Hematopoietic multipotent progenitor cell treated with erythropoietin and hydrocortisone succinate and interleukin-3 and kit ligand, for 8 days (in vitro differentiated cells): ENCODE measurements around the gene NOXA1.

Experiments
- DNase-seq: peaks from one replicate; pipeline ENCODE4 v3.0.0-alpha.2; 2015

The NOXA1 gene

DNA sequence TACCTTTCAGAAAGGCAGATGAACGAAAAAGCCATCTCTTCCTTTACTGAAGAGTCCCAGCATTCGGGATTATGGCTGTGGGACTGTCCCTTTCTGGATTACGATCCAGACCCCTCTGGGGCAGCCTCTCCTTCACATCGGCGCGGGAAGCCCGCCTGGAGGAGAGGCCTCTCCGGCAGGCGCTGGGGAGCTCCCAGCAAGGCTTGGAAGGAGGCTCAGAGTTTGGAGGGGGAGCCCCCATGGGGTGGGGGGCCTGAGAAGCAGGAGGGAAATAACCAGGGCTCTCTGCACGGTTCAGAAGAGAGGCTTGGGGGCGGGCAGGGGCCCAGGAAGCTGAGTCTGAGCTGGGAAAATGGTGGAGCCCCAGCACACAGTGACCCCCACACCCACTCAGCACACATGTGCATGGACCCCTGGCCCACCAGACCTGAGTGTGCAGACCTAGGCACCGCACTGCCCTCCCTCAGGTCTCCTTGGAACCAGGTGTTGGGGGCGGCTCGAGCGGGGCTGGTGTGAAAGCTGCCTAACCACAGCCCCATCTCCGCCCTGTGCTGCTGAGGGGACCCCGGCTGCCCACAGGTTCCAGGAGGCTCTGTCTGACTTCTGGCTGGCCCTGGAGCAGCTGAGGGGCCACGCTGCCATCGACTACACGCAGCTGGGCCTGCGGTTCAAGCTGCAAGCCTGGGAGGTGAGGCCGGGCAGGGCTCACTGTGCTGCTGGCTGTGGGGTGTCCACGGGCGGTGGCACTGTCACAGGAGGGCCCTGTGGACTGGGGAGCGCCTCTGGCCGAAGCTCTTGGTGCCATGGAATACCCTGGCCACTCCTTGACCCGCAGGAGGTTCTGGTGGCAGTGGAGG lies 4.5 kb downstream of the NOXA1 start:
- no peak for DNase-seq

- DNase-seq, result no peak
Observed at GRCh38 chr9:137428311-137428630, 5.1 kb downstream of the NOXA1 start.

- DNase-seq, result no peak
Observed at GRCh38 chr9:137428841-137429545, 5.8 kb downstream of the NOXA1 start.

DNA sequence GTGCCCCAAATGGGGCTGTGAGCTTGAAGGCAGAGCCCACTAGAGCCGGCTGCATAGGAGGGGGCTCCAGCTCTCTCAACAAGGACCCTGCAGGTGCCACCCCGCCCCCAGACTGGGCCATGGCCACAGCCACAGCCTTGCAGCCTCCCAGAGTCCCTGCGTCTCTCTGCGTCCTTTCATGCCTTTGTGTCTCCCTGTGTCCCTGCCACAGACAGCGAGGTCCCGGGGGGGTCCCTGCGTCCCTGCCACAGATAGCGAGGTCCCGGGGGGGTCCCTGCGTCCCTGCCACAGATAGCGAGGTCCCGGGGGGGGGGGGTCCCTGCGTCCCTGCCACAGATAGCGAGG lies 6.3 kb downstream of the NOXA1 start:
- no peak for DNase-seq

DNA sequence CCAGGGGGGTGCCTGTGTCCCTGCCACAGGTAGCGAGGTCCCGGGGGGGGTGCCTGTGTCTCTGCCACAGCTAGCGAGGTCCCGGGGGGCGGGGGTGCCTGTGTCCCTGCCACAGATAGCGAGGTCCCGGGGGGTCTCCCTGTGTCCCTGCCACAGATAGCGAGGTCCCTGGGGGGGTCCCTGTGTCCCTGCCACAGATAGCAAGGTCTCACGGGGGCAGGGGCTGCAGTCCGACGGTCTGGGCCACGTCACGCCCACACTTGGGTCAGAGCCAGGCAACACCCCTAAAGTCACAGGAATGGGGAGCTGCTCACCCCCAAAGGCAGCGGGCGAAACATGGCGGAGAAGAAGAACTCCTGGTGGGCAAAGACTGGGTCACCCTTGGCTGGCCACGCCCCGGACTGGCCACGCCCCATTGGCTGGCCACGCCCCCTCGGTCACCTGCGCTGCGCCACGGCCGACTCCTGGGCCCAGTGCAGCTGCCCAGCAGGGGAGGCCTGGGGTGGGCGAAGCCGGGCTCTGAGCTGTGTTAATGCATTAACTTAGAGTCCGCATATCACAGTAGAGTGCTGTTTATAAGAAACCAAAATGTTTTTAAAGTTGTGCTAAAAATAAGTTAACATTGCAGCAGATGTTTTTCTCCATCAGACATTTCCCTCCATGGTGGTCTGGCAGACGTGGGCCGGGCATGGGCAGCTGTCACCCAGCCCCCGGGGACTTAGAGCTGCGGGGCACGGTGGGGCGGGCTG lies 7.0 kb downstream of the NOXA1 start:
- no peak for DNase-seq

GRCh38 chr9:137430723-137431415 lies 7.7 kb downstream of the NOXA1 start:
- DNase-seq, result no peak

GRCh38 chr9:137431416-137431931 lies 8.3 kb downstream of the NOXA1 start:
- DNase-seq, result no peak

DNA sequence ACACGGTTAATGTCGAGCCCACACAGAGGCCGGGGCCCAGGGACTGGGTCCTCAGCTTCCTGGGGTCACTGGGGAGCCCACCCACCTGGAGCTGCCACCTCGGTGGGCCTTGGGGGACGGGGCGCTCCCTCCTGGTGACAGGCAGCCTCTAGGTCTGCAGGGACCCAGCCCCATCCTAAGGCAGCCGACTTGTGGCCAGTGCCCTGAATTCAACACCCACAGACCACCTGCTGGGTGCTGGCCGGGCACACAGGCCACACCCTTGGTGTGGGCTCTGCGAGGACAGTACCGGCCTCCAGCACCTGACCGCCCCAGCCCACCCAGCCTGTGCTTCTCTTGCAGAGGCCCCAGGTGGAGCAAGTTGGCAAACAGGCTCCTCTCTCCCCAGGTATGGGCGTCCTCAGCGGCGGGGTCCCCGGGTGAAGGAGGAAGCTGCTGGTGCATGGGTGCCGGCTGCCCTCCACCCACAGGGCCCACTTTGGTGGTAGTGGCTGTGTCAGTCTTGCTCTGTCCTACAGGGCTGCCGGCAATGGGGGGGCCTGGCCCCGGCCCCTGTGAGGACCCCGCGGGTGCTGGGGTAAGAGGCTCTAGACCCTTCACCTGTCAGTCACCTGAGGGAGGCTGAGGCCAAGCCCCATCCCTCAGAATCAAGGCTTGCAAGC lies 9.6 kb downstream of the NOXA1 start:
- no peak for DNase-seq

- no peak for DNase-seq
Observed at GRCh38 chr9:137433349-137433915, 10.2 kb downstream of the NOXA1 start.

- DNase-seq, result no peak
Observed at GRCh38 chr9:137433916-137434431, 10.8 kb downstream of the NOXA1 start.

DNA sequence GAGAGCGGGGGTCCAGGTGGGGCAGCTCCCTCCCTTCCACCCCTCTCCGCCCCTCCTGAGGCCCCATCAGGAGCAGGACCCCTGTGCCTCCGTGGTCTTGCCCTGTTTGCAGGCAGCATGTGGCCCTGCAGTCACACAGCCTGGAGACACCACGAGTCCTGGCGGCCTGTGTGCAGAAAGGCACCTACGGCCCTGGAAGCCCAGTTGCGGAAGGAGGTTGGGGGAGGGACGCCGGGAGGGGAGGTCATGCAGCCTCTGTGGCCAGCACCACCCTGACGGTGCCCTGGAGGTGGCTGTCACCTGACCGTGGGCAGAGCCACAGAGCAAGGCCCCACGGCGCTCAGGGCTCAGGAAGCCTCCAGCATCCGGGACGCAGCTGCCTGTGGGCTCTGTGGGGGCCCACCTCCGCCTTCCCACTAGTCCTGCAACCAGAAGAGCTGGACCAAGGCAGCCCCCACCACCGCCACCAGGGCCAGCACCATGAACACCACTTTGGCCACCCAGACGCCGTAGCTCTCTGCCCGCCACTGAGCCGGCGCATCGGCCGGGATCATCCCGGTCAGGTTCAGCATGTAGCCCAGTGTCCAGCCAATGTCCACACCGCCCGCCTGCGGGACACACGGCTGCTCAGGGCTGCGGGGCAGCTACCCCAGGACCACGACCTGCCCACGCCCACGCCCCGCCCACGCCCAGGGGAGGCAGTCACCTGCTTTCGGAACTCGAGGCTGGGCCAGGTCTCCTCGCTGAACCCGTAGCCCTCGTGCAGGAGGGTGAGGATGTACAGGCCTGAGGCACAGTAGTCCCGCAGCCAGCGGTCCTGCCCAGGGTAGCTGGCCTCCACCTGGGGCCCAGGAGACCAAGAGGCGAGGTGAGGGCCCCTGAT lies 11.5 kb downstream of the NOXA1 start:
- no peak for DNase-seq

DNA sequence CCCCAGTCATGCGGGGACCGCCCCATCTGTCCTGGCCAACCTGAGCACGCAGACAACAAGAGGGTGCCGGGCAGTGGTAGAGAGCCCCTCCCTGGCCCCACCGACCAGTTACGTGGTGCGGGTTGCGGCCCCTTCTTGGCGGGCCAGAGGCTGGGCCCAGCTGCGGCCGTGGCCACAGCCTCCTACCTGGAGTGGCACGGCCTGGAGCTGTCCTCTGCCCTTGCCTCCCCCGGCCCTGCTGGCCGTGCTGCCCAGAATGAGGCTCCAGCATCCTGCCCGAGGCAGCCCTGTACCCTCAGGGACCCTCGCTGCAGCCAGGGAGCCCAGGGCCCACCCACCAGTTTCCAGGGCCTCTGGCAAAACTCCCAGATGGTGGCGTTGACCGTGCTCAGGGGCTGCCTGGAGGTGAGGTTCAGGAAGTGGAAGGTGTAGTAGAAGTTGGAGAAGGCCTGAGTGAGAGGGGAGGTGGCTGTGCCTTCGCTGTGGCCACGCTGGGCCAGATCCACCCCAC lies 12.2 kb downstream of the NOXA1 start:
- no peak for DNase-seq

- peak; percentile 60 for DNase-seq
Observed at GRCh38 chr9:137435980-137436760, 13.0 kb downstream of the NOXA1 start.

DNA sequence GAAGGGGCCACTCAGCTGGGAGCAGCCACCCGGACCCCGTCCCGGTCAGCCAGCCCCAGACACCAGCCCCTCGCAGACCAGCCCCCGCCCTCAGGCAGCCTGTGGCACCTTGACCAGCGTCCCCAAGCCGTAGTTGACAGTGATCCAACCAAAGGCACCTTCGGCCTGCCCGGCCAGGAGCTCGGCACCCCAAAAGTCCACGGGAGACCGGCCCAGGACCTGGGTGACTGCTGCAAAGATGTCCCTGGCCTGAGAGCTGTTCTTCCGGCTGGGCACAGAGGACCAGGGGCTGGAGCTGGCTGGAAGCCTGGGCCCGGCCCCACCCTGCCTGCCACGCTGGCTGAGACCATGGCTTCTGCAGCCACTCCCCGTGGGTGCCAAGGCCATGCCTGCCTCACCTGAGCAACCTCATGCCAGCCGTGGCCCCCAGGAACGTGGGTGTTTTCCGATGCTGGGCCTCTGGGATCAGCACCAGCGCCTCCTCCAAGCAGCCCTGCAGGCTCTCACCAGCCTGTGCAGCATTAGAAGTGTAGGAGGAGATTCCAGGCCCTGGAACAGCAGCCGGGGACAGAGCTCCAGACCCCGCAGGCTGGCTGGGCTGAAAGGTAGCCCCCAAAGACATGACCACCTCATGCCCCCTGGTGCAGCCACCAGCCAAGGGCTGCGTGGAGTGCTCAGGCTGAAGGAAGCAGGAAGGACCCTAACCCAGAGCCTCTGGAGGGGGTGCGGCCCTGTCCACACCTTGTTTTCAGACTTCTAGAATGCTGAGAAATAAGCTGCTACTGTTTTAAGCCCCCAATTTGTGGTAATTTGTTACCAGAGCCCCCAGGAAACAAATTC lies 13.8 kb downstream of the NOXA1 start:
- no peak for DNase-seq

- no peak for DNase-seq
Observed at GRCh38 chr9:137437691-137438590, 14.7 kb downstream of the NOXA1 start.

GRCh38 chr9:137438591-137439157 lies 15.5 kb downstream of the NOXA1 start:
- no peak for DNase-seq

DNA sequence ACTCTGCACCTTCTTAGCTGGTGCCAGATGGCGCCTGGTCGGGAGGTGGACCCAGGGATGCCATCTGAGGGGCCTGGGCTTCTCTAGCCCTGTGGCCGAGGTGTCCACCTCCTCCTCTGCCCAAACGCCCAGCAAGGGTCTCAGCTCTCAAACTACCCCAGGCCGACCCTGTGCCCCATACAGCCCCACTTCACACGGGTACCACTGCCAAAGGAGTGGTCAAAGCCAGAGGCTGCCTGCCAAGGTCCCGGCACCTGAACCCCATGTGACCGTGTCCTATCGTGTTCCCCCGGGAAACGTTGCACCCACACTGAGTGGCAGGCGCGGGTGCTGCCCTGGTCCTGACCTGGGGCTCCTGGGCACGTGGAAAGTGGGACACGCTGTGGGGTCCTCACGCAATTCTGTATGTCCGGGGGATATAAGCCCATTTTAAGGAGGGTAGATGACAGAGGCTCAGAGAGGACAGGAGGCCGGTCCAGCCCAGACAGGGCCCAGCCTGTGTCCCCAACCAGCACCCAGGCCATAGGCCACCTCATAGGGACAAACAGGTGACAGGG lies 16.0 kb downstream of the NOXA1 start:
- no peak for DNase-seq
